DOHH2 (cell line): ENCODE data around the gene CMIP.

Experiments used
- H3F3A ChIP-seq: fragments of 200-600 bp; sonication (generic), shearing (Covaris generic); 2 replicates; pipeline ENCODE4 v1.6.0; 2016; ENCODE audit warnings: antibody characterized with exemption, mild to moderate bottlenecking; ENCODE audit not compliant: control insufficient read depth, insufficient read depth
- H3K27ac ChIP-seq: fragments of 200-600 bp; sonication (generic); 2 replicates; pipeline ENCODE4 v1.5.1; 2014; ENCODE audit warnings: low read depth, mild to moderate bottlenecking, low read length, moderate library complexity
- H3K27me3 ChIP-seq: fragments of 200-600 bp; sonication (generic); 2 replicates; pipeline ENCODE4 v1.6.1; 2014; ENCODE audit warnings: mild to moderate bottlenecking, low read length, mixed read lengths; ENCODE audit not compliant: control insufficient read depth
- H3K36me3 ChIP-seq: fragments of 200-600 bp; sonication (generic); 2 replicates; pipeline ENCODE4 v1.6.1; 2014; ENCODE audit warnings: mild to moderate bottlenecking, low read length, moderate library complexity, mixed read lengths; ENCODE audit not compliant: control insufficient read depth
- H3K4me1 ChIP-seq: fragments of 200-600 bp; sonication (generic); 2 replicates; pipeline ENCODE4 v1.6.1; 2014; ENCODE audit warnings: mild to moderate bottlenecking, low read length, mixed read lengths; ENCODE audit not compliant: control insufficient read depth
- H3K4me2 ChIP-seq: fragments of 200-600 bp; sonication (generic); 2 replicates; pipeline ENCODE4 v1.6.0; 2014; ENCODE audit warnings: mild to moderate bottlenecking, low read length, moderate library complexity
- H3K4me3 ChIP-seq: fragments of 200-600 bp; sonication (generic); 2 replicates; pipeline ENCODE4 v1.5.1; 2014; ENCODE audit warnings: mild to moderate bottlenecking, low read length, mixed read lengths
- H3K79me2 ChIP-seq: fragments of 200-600 bp; sonication (generic); 2 replicates; pipeline ENCODE4 v1.6.1; 2014; ENCODE audit warnings: mild to moderate bottlenecking, low read length, mixed read lengths; ENCODE audit not compliant: control insufficient read depth
- H3K9me2 ChIP-seq: fragments of 200-600 bp; sonication (generic); replicated peaks from 2 replicates; pipeline ENCODE4 v1.6.1; 2014; ENCODE audit warnings: mild to moderate bottlenecking, low read length, mixed read lengths; ENCODE audit not compliant: control insufficient read depth
- H3K9me3 ChIP-seq: fragments of 200-600 bp; sonication (generic); 2 replicates; pipeline ENCODE4 v1.6.1; 2014; ENCODE audit warnings: antibody characterized with exemption, low read length, mixed read lengths; ENCODE audit not compliant: control insufficient read depth, insufficient read depth
- H4K20me1 ChIP-seq: fragments of 200-600 bp; sonication (generic); 2 replicates; pipeline ENCODE4 v1.6.0; 2014; ENCODE audit warnings: low read depth, mild to moderate bottlenecking, antibody characterized with exemption, low read length, moderate library complexity; ENCODE audit not compliant: control insufficient read depth, insufficient read depth
- EZH2phosphoT487 ChIP-seq: fragments of 200-600 bp; sonication (generic); IDR thresholded peaks from 2 replicates; pipeline ENCODE4 v1.6.1; 2017; ENCODE audit warnings: borderline replicate concordance, mild to moderate bottlenecking, antibody characterized with exemption, low read length, moderate library complexity, mixed read lengths
- TF ChIP-seq, protein P1 (sequence below): fragments of 200-600 bp; sonication (generic); IDR thresholded peaks from one replicate; pipeline ENCODE4 v1.5.1; 2014; ENCODE audit warnings: antibody characterized with exemption, mild to moderate bottlenecking, low read depth, low read length; ENCODE audit not compliant: poor library complexity, severe bottlenecking

Gene CMIP

DNA sequence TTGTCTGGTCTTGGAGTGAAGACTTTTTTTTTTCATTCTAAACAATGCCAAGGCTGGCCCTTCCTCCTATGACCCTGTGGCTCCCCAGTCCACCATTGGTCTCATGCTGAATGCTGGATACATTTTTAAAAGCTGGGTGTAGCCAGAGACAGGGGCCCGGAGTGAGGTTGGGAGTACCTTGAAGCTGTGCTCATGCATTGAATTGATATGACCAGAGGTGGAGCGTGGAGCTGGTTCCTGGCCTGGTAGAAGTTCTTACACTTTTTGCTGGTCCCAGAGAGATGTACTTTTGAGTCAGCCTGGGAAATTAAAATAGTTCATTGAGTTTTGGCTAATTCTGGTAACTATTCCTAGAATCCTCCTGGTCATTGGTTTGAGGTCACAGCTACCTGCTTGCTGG lies 83.6 kb downstream of the CMIP start:
- Histone ChIP-seq H3K27ac (no peak overlapping the region), H4K20me1 (peaks cover 12% of the 10 kb centered on the region), H3K4me1 (no peaks in the 10 kb centered on the region), H3K4me2 (no peak overlapping the region), H3K27me3 (no peaks in the 10 kb centered on the region), H3K79me2 (peaks cover 26% of the 10 kb centered on the region), H3K4me3 (no peak overlapping the region), H3F3A (no peaks in the 10 kb centered on the region), H3K9me2 (no peaks in the 10 kb centered on the region), H3K9me3 (no peaks in the 10 kb centered on the region), H3K36me3 (no peaks in the 10 kb centered on the region)
- TF ChIP-seq, protein P1, sequence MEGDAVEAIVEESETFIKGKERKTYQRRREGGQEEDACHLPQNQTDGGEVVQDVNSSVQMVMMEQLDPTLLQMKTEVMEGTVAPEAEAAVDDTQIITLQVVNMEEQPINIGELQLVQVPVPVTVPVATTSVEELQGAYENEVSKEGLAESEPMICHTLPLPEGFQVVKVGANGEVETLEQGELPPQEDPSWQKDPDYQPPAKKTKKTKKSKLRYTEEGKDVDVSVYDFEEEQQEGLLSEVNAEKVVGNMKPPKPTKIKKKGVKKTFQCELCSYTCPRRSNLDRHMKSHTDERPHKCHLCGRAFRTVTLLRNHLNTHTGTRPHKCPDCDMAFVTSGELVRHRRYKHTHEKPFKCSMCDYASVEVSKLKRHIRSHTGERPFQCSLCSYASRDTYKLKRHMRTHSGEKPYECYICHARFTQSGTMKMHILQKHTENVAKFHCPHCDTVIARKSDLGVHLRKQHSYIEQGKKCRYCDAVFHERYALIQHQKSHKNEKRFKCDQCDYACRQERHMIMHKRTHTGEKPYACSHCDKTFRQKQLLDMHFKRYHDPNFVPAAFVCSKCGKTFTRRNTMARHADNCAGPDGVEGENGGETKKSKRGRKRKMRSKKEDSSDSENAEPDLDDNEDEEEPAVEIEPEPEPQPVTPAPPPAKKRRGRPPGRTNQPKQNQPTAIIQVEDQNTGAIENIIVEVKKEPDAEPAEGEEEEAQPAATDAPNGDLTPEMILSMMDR, result no peak
- TF ChIP-seq EZH2phosphoT487, result no peak

DNA sequence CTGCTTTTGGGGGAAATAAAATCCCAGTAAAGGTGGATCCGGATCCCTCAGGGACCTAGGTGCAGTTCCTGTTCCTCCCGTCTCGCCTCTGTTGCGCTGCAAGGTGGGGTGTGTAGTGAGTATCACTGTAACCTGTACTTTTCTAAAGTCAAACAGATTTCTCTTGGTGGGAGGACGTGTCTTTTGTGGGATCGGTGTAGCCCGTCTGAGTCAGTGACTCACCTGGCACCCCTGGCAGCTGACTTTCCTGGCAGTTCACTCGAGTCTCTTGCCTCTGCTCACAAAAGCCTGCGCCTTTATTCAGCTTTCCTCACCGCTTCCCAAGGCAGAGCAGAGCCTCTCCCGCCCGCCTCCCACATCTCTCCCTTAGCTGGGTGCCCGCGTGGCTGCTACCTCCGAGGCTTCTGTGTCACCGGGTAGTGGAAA lies 85.7 kb downstream of the CMIP start:
- Histone ChIP-seq H3K79me2 (peaks cover 29% of the 10 kb centered on the region), H3K4me1 (no peaks in the 10 kb centered on the region)

DNA sequence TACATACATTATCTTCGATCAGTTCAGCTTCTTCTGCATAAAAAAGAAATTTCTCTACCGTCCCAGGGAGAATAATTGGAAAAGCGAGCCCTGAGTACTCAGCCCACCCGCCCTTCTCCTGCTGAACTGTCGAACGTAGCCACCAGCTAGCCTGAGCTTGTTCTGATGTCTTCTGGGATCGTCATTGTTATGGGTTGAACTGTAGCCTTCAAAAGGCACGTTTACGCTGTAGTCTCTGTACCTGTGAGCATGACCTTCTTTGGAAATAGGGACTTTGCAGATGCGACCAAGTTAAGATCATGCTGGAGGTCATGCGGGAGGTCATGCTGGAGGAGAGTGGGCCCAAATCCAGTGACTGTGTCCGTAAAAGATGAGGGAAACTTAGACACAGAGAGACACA lies 86.2 kb downstream of the CMIP start:
- no peaks in the 10 kb centered on the region for H3K9me2 ChIP-seq
- no peaks in the 10 kb centered on the region for H3K9me3 ChIP-seq
- no peaks in the 10 kb centered on the region for H3K4me1 ChIP-seq
- no peak overlapping the region for H3K4me2 ChIP-seq
- no peaks in the 10 kb centered on the region for H3F3A ChIP-seq
- H3K27ac ChIP-seq, result no peak overlapping the region
- H4K20me1 ChIP-seq, result peaks cover 12% of the 10 kb centered on the region
- no peaks in the 10 kb centered on the region for H3K27me3 ChIP-seq
- TF ChIP-seq, protein P1, result no peak
- no peak for TF ChIP-seq EZH2phosphoT487
- peaks cover 31% of the 10 kb centered on the region for H3K79me2 ChIP-seq
- H3K36me3 ChIP-seq, result no peaks in the 10 kb centered on the region
- H3K4me3 ChIP-seq, result no peak overlapping the region

More for the DNA sequence above, 85.7 kb downstream of the CMIP start:
- Histone ChIP-seq H3K4me2 (no peak overlapping the region), H3K9me2 (no peaks in the 10 kb centered on the region), H3K36me3 (no peaks in the 10 kb centered on the region), H3F3A (no peaks in the 10 kb centered on the region), H3K9me3 (no peaks in the 10 kb centered on the region), H3K4me3 (no peak overlapping the region), H3K27me3 (no peaks in the 10 kb centered on the region), H3K27ac (no peak overlapping the region), H4K20me1 (peaks cover 12% of the 10 kb centered on the region)
- TF ChIP-seq EZH2phosphoT487, result no peak
- TF ChIP-seq, protein P1, result no peak
